Stimulated activated naive CD8-positive, alpha-beta T cell treated with anti-CD3 and anti-CD28 coated beads, Interleukin-15, Interleukin-2, amounts not matched to agents 100 ng/mL and 50 ng/mL, for 24 hours (primary cell): Measurements from ENCODE around the gene FES.
A peak's percentile ranks its signal among the peaks of the same experiment; 100 is the strongest.
"Not testable (repeated sequence)": the region's sequence is repeated elsewhere in the genome, so short reads cannot be mapped to it uniquely, and the experiment has no call there.

Experiments used
- H3K27ac Mint-ChIP-seq: one replicate; pipeline ENCODE4 v1.8.0; 2021; ENCODE audit warnings: mild to moderate bottlenecking, mixed read lengths
- H3K27me3 Mint-ChIP-seq: one replicate; pipeline ENCODE4 v1.8.0; 2021; ENCODE audit warnings: mixed read lengths
- H3K36me3 Mint-ChIP-seq: one replicate; pipeline ENCODE4 v1.8.0; 2021; ENCODE audit warnings: low read depth, mixed read lengths
- H3K4me1 Mint-ChIP-seq: one replicate; pipeline ENCODE4 v1.8.0; 2021; ENCODE audit warnings: low read depth, mixed read lengths
- H3K4me3 Mint-ChIP-seq: one replicate; pipeline ENCODE4 v1.8.0; 2021; ENCODE audit warnings: mild to moderate bottlenecking, mixed read lengths
- H3K9me3 Mint-ChIP-seq: one replicate; pipeline ENCODE4 v1.8.0; 2021; ENCODE audit warnings: mixed read lengths

FES gene

GRCh38 chr15:90883976-90884718 is at the start of gene FES:
TSS of gene FES (plus strand) at chr15:90884504. CDS start at chr15:90885046, 542 bp downstream.
- no peaks in the 10 kb centered on the region for H3K27me3 Mint-ChIP-seq
- H3K9me3 Mint-ChIP-seq, result no peaks in the 10 kb centered on the region
- H3K36me3 Mint-ChIP-seq, result peaks cover 6% of the 10 kb centered on the region
- peak within 1 kb of the TSS; percentile 49 for H3K4me3 Mint-ChIP-seq
- peaks cover 15% of the 10 kb centered on the region for H3K4me1 Mint-ChIP-seq
- peak within 1 kb of the TSS; percentile 40 for H3K27ac Mint-ChIP-seq

GRCh38 chr15:90834626-90835025 is 49.7 kb upstream of the FES start:
- H3K27ac Mint-ChIP-seq, result peak overlapping the region; percentile 71
- no peaks in the 10 kb centered on the region for H3K27me3 Mint-ChIP-seq
- peaks cover 75% of the 10 kb centered on the region for H3K4me1 Mint-ChIP-seq
- H3K36me3 Mint-ChIP-seq, result no peaks in the 10 kb centered on the region
- H3K4me3 Mint-ChIP-seq, result no peak overlapping the region
- no peaks in the 10 kb centered on the region for H3K9me3 Mint-ChIP-seq

GRCh38 chr15:90836296-90836871 is 47.9 kb upstream of the FES start:
- no peaks in the 10 kb centered on the region for H3K36me3 Mint-ChIP-seq
- peak overlapping the region; percentile 97 for H3K27ac Mint-ChIP-seq

GRCh38 chr15:90837094-90837493 is 47.2 kb upstream of the FES start:
- no peaks in the 10 kb centered on the region for H3K36me3 Mint-ChIP-seq
- peak overlapping the region; percentile 97 for H3K27ac Mint-ChIP-seq
- H3K27me3 Mint-ChIP-seq, result no peaks in the 10 kb centered on the region
- peak overlapping the region; percentile 72 for H3K4me3 Mint-ChIP-seq
- no peaks in the 10 kb centered on the region for H3K9me3 Mint-ChIP-seq
- peaks cover 64% of the 10 kb centered on the region for H3K4me1 Mint-ChIP-seq

More at GRCh38 chr15:90836296-90836871, 47.9 kb upstream of the FES start:
- H3K27me3 Mint-ChIP-seq, result no peaks in the 10 kb centered on the region
- H3K9me3 Mint-ChIP-seq, result no peaks in the 10 kb centered on the region
- peaks cover 67% of the 10 kb centered on the region for H3K4me1 Mint-ChIP-seq
- H3K4me3 Mint-ChIP-seq, result no peak overlapping the region

- Mint-ChIP-seq H3K9me3 (no peaks in the 10 kb centered on the region), H3K4me3 (peak overlapping the region; percentile 72), H3K36me3 (no peaks in the 10 kb centered on the region), H3K27me3 (no peaks in the 10 kb centered on the region), H3K27ac (peak overlapping the region; percentile 97), H3K4me1 (peaks cover 61% of the 10 kb centered on the region)
Observed at GRCh38 chr15:90838139-90838538, 46.2 kb upstream of the FES start.

- Mint-ChIP-seq H3K36me3 (no peaks in the 10 kb centered on the region), H3K9me3 (no peaks in the 10 kb centered on the region), H3K27ac (peak overlapping the region; percentile 97), H3K27me3 (no peaks in the 10 kb centered on the region), H3K4me1 (peaks cover 58% of the 10 kb centered on the region), H3K4me3 (peak overlapping the region; percentile 72)
Observed at GRCh38 chr15:90838544-90838943, 45.8 kb upstream of the FES start.

- Mint-ChIP-seq H3K4me3 (peak overlapping the region; percentile 72), H3K4me1 (peaks cover 54% of the 10 kb centered on the region), H3K27me3 (no peaks in the 10 kb centered on the region), H3K27ac (peak overlapping the region; percentile 97), H3K36me3 (no peaks in the 10 kb centered on the region), H3K9me3 (no peaks in the 10 kb centered on the region)
Observed at GRCh38 chr15:90839187-90840071, 44.9 kb upstream of the FES start.

- H3K36me3 Mint-ChIP-seq, result no peaks in the 10 kb centered on the region
- no peaks in the 10 kb centered on the region for H3K9me3 Mint-ChIP-seq
- H3K27me3 Mint-ChIP-seq, result no peaks in the 10 kb centered on the region
- peaks cover 54% of the 10 kb centered on the region for H3K4me1 Mint-ChIP-seq
- H3K27ac Mint-ChIP-seq, result peak overlapping the region; percentile 76
- peak overlapping the region; percentile 72 for H3K4me3 Mint-ChIP-seq
Observed at GRCh38 chr15:90840157-90840855, 44.0 kb upstream of the FES start.

- H3K4me1 Mint-ChIP-seq, result peaks cover 56% of the 10 kb centered on the region
- H3K4me3 Mint-ChIP-seq, result no peak overlapping the region
- H3K9me3 Mint-ChIP-seq, result no peaks in the 10 kb centered on the region
- H3K27me3 Mint-ChIP-seq, result no peaks in the 10 kb centered on the region
- H3K27ac Mint-ChIP-seq, result no peak overlapping the region
- H3K36me3 Mint-ChIP-seq, result no peaks in the 10 kb centered on the region
Observed at GRCh38 chr15:90840954-90841353, 43.4 kb upstream of the FES start.

- Mint-ChIP-seq H3K4me3 (no peak overlapping the region), H3K36me3 (no peaks in the 10 kb centered on the region), H3K27me3 (no peaks in the 10 kb centered on the region), H3K9me3 (no peaks in the 10 kb centered on the region), H3K27ac (peak overlapping the region; percentile 58), H3K4me1 (peaks cover 30% of the 10 kb centered on the region)
Observed at GRCh38 chr15:90844696-90845095, 39.6 kb upstream of the FES start.

GRCh38 chr15:90845201-90845949 is 38.9 kb upstream of the FES start:
- no peak overlapping the region for H3K4me3 Mint-ChIP-seq
- no peaks in the 10 kb centered on the region for H3K36me3 Mint-ChIP-seq
- H3K4me1 Mint-ChIP-seq, result peaks cover 24% of the 10 kb centered on the region
- H3K9me3 Mint-ChIP-seq, result no peaks in the 10 kb centered on the region
- no peaks in the 10 kb centered on the region for H3K27me3 Mint-ChIP-seq
- peak overlapping the region; percentile 58 for H3K27ac Mint-ChIP-seq

GRCh38 chr15:90849424-90849823 is 34.9 kb upstream of the FES start:
- H3K9me3 Mint-ChIP-seq, H3K27me3 Mint-ChIP-seq, H3K36me3 Mint-ChIP-seq, H3K27ac Mint-ChIP-seq, H3K4me3 Mint-ChIP-seq: not testable (repeated sequence)
- H3K4me1 Mint-ChIP-seq, result peaks cover 62% of the 10 kb centered on the region

GRCh38 chr15:90851114-90851513 is 33.2 kb upstream of the FES start:
- Mint-ChIP-seq H3K4me3 (peak overlapping the region; percentile 49), H3K36me3 (peaks cover 3% of the 10 kb centered on the region), H3K27ac (peak overlapping the region; percentile 95), H3K9me3 (no peaks in the 10 kb centered on the region), H3K27me3 (no peaks in the 10 kb centered on the region), H3K4me1 (peaks cover 68% of the 10 kb centered on the region)

- Mint-ChIP-seq H3K4me1 (peaks cover 72% of the 10 kb centered on the region), H3K9me3 (no peaks in the 10 kb centered on the region), H3K4me3 (peak overlapping the region; percentile 49), H3K36me3 (peaks cover 3% of the 10 kb centered on the region), H3K27ac (peak overlapping the region; percentile 95), H3K27me3 (no peaks in the 10 kb centered on the region)
Observed at GRCh38 chr15:90851940-90852339, 32.4 kb upstream of the FES start.
